GM19025 (cell line): ENCODE results near the gene TLE3.

Experiments used
- ATAC-seq: cut with Tn5 transposase; IDR thresholded peaks from one replicate; pipeline ENCODE4 v1.9.1; 2021; ENCODE audit warnings: mild to moderate bottlenecking, low read depth, moderate library complexity; ENCODE audit not compliant: unreplicated experiment

Gene TLE3

GRCh38 chr15:70034596-70034995, 63.1 kb downstream of the TLE3 start:
- no peak for ATAC-seq

- ATAC-seq = no peak
Observed at GRCh38 chr15:70034141-70034540, 63.6 kb downstream of the TLE3 start.

- ATAC-seq = no peak
Observed at GRCh38 chr15:70033529-70034140, 64.1 kb downstream of the TLE3 start.

- ATAC-seq = no peak
Observed at GRCh38 chr15:70033109-70033508, 64.6 kb downstream of the TLE3 start.

- no peak for ATAC-seq
Observed at GRCh38 chr15:70032509-70032908, 65.2 kb downstream of the TLE3 start.

- ATAC-seq = no peak
Observed at GRCh38 chr15:70031713-70032112, 66.0 kb downstream of the TLE3 start.

- ATAC-seq = no peak
Observed at GRCh38 chr15:70031261-70031660, 66.5 kb downstream of the TLE3 start.

GRCh38 chr15:70030851-70031250, 66.9 kb downstream of the TLE3 start:
- ATAC-seq = no peak

- no peak for ATAC-seq
Observed at GRCh38 chr15:70029297-70029701, 68.4 kb downstream of the TLE3 start.

GRCh38 chr15:70027518-70027917, 70.2 kb downstream of the TLE3 start:
- ATAC-seq = no peak

GRCh38 chr15:70026991-70027390, 70.7 kb downstream of the TLE3 start:
- ATAC-seq = no peak

- no peak for ATAC-seq
Observed at GRCh38 chr15:70025413-70026296, 72.1 kb downstream of the TLE3 start.

GRCh38 chr15:70024521-70024920, 73.2 kb downstream of the TLE3 start:
- ATAC-seq = no peak

GRCh38 chr15:70023769-70024491, 73.8 kb downstream of the TLE3 start:
- no peak for ATAC-seq

GRCh38 chr15:70023064-70023768, 74.5 kb downstream of the TLE3 start:
- ATAC-seq = peak; percentile 79

GRCh38 chr15:70020229-70020628, 77.5 kb downstream of the TLE3 start:
- ATAC-seq = no peak

- ATAC-seq = no peak
Observed at GRCh38 chr15:70018646-70019600, 78.8 kb downstream of the TLE3 start.

GRCh38 chr15:70017801-70018200, 79.9 kb downstream of the TLE3 start:
- ATAC-seq = no peak

- no peak for ATAC-seq
Observed at GRCh38 chr15:70017025-70017424, 80.7 kb downstream of the TLE3 start.
